ENCODE results near the gene PACRG. TPM values are rescaled to one million over a fixed set of nuclear protein-coding genes. Genes with fewer than 3 reads are reported as not detected.

PACRG gene
- total and polyA plus RNA-seq, 2 donors (not counting 3 experiments of a cell fraction or from before 2014, with no cell fraction given), result 0.08 TPM; not detected in 1

GRCh38 chr6:163302747-163303146 is 575.0 kb downstream of the PACRG start:
- no peaks in the 10 kb centered on the region for H3K9me1 ChIP-seq (replicated peaks; ENCODE audit: control insufficient read depth, extremely low read depth, insufficient read depth, low read length)
- CTCF ChIA-PET, result interaction anchor here (0.5 to 2.3 kb wide), 5 partner anchors 11 to 106 kb away, joined by 3 to 7 read pairs (median 4); no protein-coding TSS in a partner anchor
- no TSS peak for BruUV-seq (replicated peaks)
- FAIRE-seq, result no peak
- intact Hi-C loops (cut with micrococcal nuclease), result no loop called here
- H3K4me1 ChIP-seq (ENCODE audit: control insufficient read depth, extremely low read depth, insufficient read depth, low read length), result no peaks in the 10 kb centered on the region
- no peak overlapping the region for H3K4me2 ChIP-seq (ENCODE audit: insufficient read depth, low read length)
- H4K20me1 ChIP-seq (replicated peaks; ENCODE audit: control insufficient read depth, extremely low read depth, insufficient read depth, low read length), result no peaks in the 10 kb centered on the region
- H3K27ac ChIP-seq (ENCODE audit: insufficient read depth, low read depth, low read length), result no peak overlapping the region
- POLR2A ChIA-PET, result no interaction called here
- DNase-seq (ENCODE audit: low read depth, low spot score), result no peak
- no peaks in the 10 kb centered on the region for H3K36me3 ChIP-seq (ENCODE audit: control insufficient read depth in 2 of 2, extremely low read depth in 1 of 2, insufficient read depth in 2 of 2, low read length in 2 of 2)
- H3K4me3 ChIP-seq (replicated peaks in 1 of 3; ENCODE audit: insufficient read depth in 1 of 3, low read depth in 1 of 3, low read length in 3 of 3), result no peak overlapping the region
- no peaks in the 10 kb centered on the region for H3K79me2 ChIP-seq (ENCODE audit: control insufficient read depth, insufficient read depth, low read length)
- no peaks in the 10 kb centered on the region for H3K9me3 ChIP-seq (replicated peaks; ENCODE audit: control insufficient read depth, insufficient read depth, low read length)
- no peak overlapping the region for H2AFZ ChIP-seq (ENCODE audit: low read depth, low read length)
- dilution Hi-C loops (cut with MboI; ENCODE audit: extremely low pct_ligation_motif_present, low sequenced_read_pairs), result no loop called here
- no peak for TF ChIP-seq MYC (IDR thresholded peaks at IDR 0.05; ENCODE audit: low read depth, low read length)
- no peak for TF ChIP-seq FOS (IDR thresholded peaks at IDR 0.05; ENCODE audit: borderline replicate concordance, insufficient read depth, low read length)
- TF ChIP-seq GATA2 (IDR thresholded peaks at IDR 0.05; ENCODE audit: insufficient read depth, insufficient read length, low read depth, low read length), result no peak
- TF ChIP-seq CTCF (IDR thresholded peaks at IDR 0.05; ENCODE audit: extremely low read depth in 1 of 2, insufficient read depth in 1 of 2, low read depth in 1 of 2, low read length in 2 of 2), result no peak
- no peak for TF ChIP-seq POLR2AphosphoS5 (IDR thresholded peaks at IDR 0.05; ENCODE audit: insufficient read depth, low read depth, low read length)
- TF ChIP-seq, protein P1, sequence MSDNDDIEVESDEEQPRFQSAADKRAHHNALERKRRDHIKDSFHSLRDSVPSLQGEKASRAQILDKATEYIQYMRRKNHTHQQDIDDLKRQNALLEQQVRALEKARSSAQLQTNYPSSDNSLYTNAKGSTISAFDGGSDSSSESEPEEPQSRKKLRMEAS (IDR thresholded peaks at IDR 0.05; ENCODE audit: insufficient read depth, insufficient read length), result no peak
- no peaks in the 10 kb centered on the region for H3K27me3 ChIP-seq (ENCODE audit: control insufficient read depth in 2 of 2, insufficient read depth in 2 of 2, low read length in 2 of 2)
- H3K9ac ChIP-seq (replicated peaks; ENCODE audit: extremely low read depth, insufficient read depth, low read length), result no peak overlapping the region
